ENCODE results near the gene PSPN. TPM values are rescaled to one million over a fixed set of nuclear protein-coding genes. Genes with fewer than 3 reads are reported as not detected.

PSPN gene
- total RNA-seq, 1 experiment from 2014 or later = 3.4 TPM

GRCh38 chr19:6396305-6396704 lies 20.6 kb upstream of the PSPN start:
- no peaks in the 10 kb centered on the region for H3K9me2 ChIP-seq (ENCODE audit: insufficient read depth)
- peaks cover 0 to 3% of the 10 kb centered on the region in 2 experiments; a peak in 2 of 4 replicates for H3K36me3 ChIP-seq (ENCODE audit: control insufficient read depth in 1 of 2, insufficient read depth in 2 of 2, low read length in 2 of 2)
- ChIA-PET RAD21 (ENCODE audit: low non-redundant PET in 1 of 2, low total read pairs in 2 of 2, uncharacterized antibody in 2 of 2, unreplicated experiment in 2 of 2) (no interaction called here), POLR2A (no interaction called here), CTCF (no interaction called here)
- no peak overlapping the region for H2AFZ ChIP-seq (ENCODE audit: low read depth, low read length, poor library complexity, severe bottlenecking)
- intact Hi-C loops (cut with micrococcal nuclease) = no loop called here
- no peaks in the 10 kb centered on the region for H3K27me3 ChIP-seq (ENCODE audit: insufficient read depth, low read length)
- no peak for DNase-seq (ENCODE audit: low read depth, low spot score)
- H3K4me1 ChIP-seq (ENCODE audit: control insufficient read depth in 1 of 2, insufficient read depth in 2 of 2, low read length in 2 of 2) = peaks cover 8 to 21% of the 10 kb centered on the region in 2 experiments
- H3K9me3 ChIP-seq (ENCODE audit: control insufficient read depth in 1 of 2, insufficient read depth in 1 of 2, low read depth in 1 of 2, low read length in 2 of 2) = no peaks in the 10 kb centered on the region
- no peak overlapping the region for H3K4me3 ChIP-seq (replicated peaks in 1 of 2; ENCODE audit: low read depth in 1 of 2, low read length in 2 of 2)
- no peak for ATAC-seq
- peaks cover 17% of the 10 kb centered on the region for H3K79me2 ChIP-seq (ENCODE audit: insufficient read depth, low read length)
- H3K4me2 ChIP-seq (ENCODE audit: low read length) = no peak overlapping the region
- no peak for TF ChIP-seq ZBTB33 (IDR thresholded peaks at IDR 0.05; ENCODE audit: extremely low read depth, insufficient replicate concordance, low read length)
- TF ChIP-seq EZH2phosphoT487 (IDR thresholded peaks at IDR 0.05; ENCODE audit: borderline replicate concordance) = no peak
- TF ChIP-seq POLR2AphosphoS5 (IDR thresholded peaks at IDR 0.05; ENCODE audit: low read depth, low read length) = no peak
- no peak for TF ChIP-seq CTCF (IDR thresholded peaks at IDR 0.05 in 2 of 3, conservative IDR thresholded peaks at IDR 0.05 in 1 of 3; ENCODE audit: borderline replicate concordance in 1 of 3, insufficient read depth in 1 of 3, low read depth in 2 of 3, low read length in 2 of 3)
- TF ChIP-seq FOSL1 (IDR thresholded peaks at IDR 0.05; ENCODE audit: low read depth) = no peak
- no peak for TF ChIP-seq RAD21 (IDR thresholded peaks at IDR 0.05; ENCODE audit: low read depth)
- no peak for TF ChIP-seq MAX (IDR thresholded peaks at IDR 0.05)
- no peak for TF ChIP-seq SIN3A (IDR thresholded peaks at IDR 0.05; ENCODE audit: low read depth)
- TF ChIP-seq TCF7L2 (IDR thresholded peaks at IDR 0.05; ENCODE audit: borderline replicate concordance, extremely low read depth, insufficient read depth, insufficient read length) = no peak
- no peak overlapping the region for H3K27ac ChIP-seq (ENCODE audit: low read depth, low read length)
- H3K9ac ChIP-seq (ENCODE audit: low read length) = no peak overlapping the region
- no peaks in the 10 kb centered on the region for H4K20me1 ChIP-seq (ENCODE audit: insufficient read depth)
- BruUV-seq (replicated peaks) = no TSS peak
